ENCODE measurements around the gene LRIG3. TPM values are rescaled to one million over a fixed set of nuclear protein-coding genes. Genes with fewer than 3 reads are reported as not detected.

LRIG3 gene
- total and polyA plus RNA-seq, 11 donors: 1.8 to 8.9 (median 4.6) TPM

DNA sequence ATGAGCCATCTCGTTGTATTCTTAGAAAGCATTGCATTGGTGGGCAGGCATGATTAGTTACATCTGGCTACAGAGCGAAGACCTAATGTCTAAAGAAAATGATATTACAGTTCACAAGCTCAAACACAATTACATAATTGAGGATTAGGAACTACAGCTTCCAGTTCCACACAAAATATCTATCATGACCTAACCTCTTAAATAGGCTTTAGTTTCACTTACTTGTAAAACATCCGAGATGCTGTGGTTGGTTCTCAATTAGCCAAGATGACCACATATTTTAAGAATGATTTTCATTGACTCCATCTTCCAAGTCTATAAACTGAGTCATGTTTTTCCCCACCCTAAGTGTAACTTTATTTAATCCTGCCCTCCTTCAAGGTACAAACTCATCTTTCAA, 69.5 kb downstream of the LRIG3 start:
- Histone ChIP-seq H3K27me3 (no peaks in the 10 kb centered on the region), H3K27ac (no peak overlapping the region), H3K9me3 (no peaks in the 10 kb centered on the region), H3K4me3 (no peak overlapping the region), H3K36me3 (no peaks in the 10 kb centered on the region), H3K4me1 (no peaks in the 10 kb centered on the region)
- intact Hi-C loops (cut with DNase I): no loop called here
- DNase-seq (no peak), ATAC-seq (no peak)
- TF ChIP-seq POLR2A (IDR thresholded peaks at IDR 0.05): no peak
- TF ChIP-seq, protein P1, sequence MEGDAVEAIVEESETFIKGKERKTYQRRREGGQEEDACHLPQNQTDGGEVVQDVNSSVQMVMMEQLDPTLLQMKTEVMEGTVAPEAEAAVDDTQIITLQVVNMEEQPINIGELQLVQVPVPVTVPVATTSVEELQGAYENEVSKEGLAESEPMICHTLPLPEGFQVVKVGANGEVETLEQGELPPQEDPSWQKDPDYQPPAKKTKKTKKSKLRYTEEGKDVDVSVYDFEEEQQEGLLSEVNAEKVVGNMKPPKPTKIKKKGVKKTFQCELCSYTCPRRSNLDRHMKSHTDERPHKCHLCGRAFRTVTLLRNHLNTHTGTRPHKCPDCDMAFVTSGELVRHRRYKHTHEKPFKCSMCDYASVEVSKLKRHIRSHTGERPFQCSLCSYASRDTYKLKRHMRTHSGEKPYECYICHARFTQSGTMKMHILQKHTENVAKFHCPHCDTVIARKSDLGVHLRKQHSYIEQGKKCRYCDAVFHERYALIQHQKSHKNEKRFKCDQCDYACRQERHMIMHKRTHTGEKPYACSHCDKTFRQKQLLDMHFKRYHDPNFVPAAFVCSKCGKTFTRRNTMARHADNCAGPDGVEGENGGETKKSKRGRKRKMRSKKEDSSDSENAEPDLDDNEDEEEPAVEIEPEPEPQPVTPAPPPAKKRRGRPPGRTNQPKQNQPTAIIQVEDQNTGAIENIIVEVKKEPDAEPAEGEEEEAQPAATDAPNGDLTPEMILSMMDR (IDR thresholded peaks at IDR 0.05): no peak
- 87 to 92% (median 91%) methylated on average over 3 of the region's 3 CpGs for WGBS, 4 donors

DNA sequence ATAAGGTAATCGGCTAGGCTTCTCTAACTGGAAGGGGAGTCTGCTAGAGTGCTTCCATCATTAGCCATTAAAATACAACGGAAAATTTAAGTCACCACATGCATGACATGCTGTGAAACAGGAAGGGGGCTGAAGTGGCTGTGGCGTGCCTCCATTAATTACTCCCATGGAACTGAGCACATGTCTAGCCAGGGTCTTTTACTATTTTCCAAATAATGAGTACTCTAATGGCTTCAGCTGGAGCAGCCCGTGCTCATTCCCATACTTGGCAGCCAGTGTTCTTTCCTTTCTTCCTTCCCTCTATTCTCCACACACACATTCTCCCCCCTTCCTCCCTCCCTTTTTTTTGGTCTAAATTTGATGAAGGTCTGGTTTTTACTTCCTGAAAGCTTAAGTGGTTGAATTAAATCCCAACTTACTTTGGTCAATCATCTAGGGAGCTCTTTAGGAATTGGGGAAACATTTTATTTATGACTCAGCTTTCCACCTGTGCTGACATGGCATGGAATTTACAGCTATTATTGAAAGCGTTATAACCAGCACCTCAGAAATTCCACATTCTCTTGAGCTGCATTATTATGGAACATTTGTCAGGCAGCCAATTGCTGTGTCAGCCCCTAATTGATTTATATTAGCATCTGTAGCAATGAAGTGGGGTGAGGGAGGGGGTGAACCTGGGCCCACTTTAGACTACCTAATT, 72.3 kb downstream of the LRIG3 start:
- no peaks in the 10 kb centered on the region for H3K36me3 ChIP-seq

DNA sequence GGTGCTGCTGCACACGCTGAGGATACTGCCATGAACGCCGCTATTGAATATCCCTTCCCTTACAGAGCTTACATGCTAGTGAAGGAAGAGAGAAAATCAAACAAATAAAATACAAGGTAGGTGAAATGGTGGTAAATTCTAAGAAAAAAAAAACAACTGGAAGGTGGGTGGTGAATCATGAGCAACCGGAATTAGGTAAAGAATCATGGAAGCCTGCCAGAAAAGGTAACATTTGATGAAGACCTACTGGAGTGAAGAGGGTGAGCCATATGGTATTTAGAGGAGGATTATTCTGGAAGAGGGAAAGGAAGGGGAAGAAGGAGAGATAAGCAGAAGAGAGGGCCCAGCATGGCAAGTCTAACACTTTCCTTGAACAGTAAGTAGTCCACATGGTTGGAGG, 76.1 kb downstream of the LRIG3 start:
- Histone ChIP-seq H3K27me3 (peaks cover 0 to 4% (median 0%) of the 10 kb centered on the region in 9 donors), H3K27ac (no peak overlapping the region), H3K9me3 (peaks cover 0 to 8% (median 0%) of the 10 kb centered on the region in 12 donors), H3K36me3 (no peaks in the 10 kb centered on the region), H3K4me3 (no peak overlapping the region), H3K4me1 (no peaks in the 10 kb centered on the region)
- 86 to 93% (median 91%) methylated on average over 4 of the region's 4 CpGs for WGBS, 4 donors
- intact Hi-C loops (cut with DNase I): no loop called here
- ATAC-seq (no peak), DNase-seq (no peak)
- TF ChIP-seq POLR2A (IDR thresholded peaks at IDR 0.05): no peak
- TF ChIP-seq, protein P1 (IDR thresholded peaks at IDR 0.05): no peak

More for the DNA sequence above, 72.3 kb downstream of the LRIG3 start:
- no peak for DNase-seq
- no peak overlapping the region for H3K27ac ChIP-seq
- no peak for ATAC-seq
- WGBS, 4 donors: 33 to 55% (median 44%) methylated on average over 5 of the region's 5 CpGs
- H3K4me3 ChIP-seq: no peak overlapping the region
- TF ChIP-seq POLR2A (IDR thresholded peaks at IDR 0.05): no peak
- TF ChIP-seq, protein P1 (IDR thresholded peaks at IDR 0.05): no peak
- H3K4me1 ChIP-seq: no peaks in the 10 kb centered on the region
- H3K27me3 ChIP-seq: no peaks in the 10 kb centered on the region
- intact Hi-C loops (cut with DNase I): loop anchor here in 1 of 10 donors (2.0 kb wide), 1 partner anchor 21 kb away; no protein-coding TSS in a partner anchor
- H3K9me3 ChIP-seq: no peaks in the 10 kb centered on the region

DNA sequence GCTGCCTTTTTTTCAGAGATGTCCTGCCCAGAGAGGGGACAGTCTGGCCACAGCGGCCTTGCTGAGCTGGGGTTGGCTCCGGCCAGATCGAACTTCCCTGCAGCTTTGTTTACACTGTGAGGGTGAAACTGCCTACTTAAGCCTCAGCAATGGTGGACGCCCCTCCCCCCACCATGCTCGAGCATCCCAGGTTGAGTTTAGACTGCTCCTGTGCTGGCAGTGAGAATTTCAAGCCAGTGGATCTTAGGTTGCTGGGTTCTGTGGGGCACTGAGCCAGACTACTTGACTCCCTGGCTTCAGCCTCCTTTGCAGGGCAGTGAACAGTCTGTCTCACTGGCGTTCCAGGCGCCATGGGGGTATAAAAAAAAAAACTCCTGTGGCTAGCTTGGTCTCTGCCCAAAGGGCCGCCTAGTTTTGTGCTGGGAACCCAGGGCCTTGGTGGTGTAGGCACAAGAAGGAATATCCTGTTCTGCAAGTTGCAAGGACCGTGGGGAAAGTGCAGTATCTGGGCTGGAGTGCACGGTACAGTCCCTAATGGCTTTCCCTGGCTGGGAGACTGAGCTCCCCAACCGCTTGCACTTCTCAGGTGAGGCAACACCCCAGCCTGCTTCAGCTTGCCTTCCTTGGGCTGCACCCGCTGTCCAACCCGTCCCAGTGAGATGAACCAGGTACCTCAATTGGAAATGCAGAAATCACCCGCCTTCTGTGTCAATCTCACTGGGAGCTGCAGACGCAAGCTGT, 79.1 kb downstream of the LRIG3 start:
- WGBS, 4 donors: 64 to 74% (median 70%) methylated on average over 9 to 15 of the region's 15 CpGs
- Histone ChIP-seq H3K27me3 (peaks cover 0 to 4% (median 0%) of the 10 kb centered on the region in 9 donors), H3K9me3 (peaks cover 0 to 14% (median 2%) of the 10 kb centered on the region in 12 donors), H3K4me3 (no peak overlapping the region), H3K27ac (no peak overlapping the region), H3K4me1 (no peaks in the 10 kb centered on the region), H3K36me3 (no peaks in the 10 kb centered on the region)
- intact Hi-C loops (cut with DNase I): no loop called here
- DNase-seq (peak in 2 of 5 donors; percentile 34 to 37), ATAC-seq (peak in 3 of 4 donors; percentile 42 to 70 (median 61))
- no peak for TF ChIP-seq POLR2A (IDR thresholded peaks at IDR 0.05)
- TF ChIP-seq, protein P1 (IDR thresholded peaks at IDR 0.05): no peak

Measured in heart left ventricle (tissue), 16 donors.